Effector memory CD4-positive, alpha-beta T cell (primary cell): ENCODE results near the gene RNF130.

Source experiments
- DNase-seq, 3 donors: peaks; one replicate each; pipeline ENCODE4 v3.0.0-alpha.2; 2020
- H3K27ac ChIP-seq: 2 replicates; pipeline ENCODE4 v1.7.0; 2013; ENCODE audit warnings: mild to moderate bottlenecking, low read length, moderate library complexity; ENCODE audit not compliant: insufficient read depth, poor library complexity, severe bottlenecking
- H3K27me3 ChIP-seq: replicated peaks from 2 replicates; pipeline ENCODE4 v1.7.0; 2013; ENCODE audit warnings: mild to moderate bottlenecking, low read length; ENCODE audit not compliant: insufficient read depth, control insufficient read depth, poor library complexity, severe bottlenecking
- H3K36me3 ChIP-seq: 2 replicates; pipeline ENCODE4 v1.7.0; 2013; ENCODE audit warnings: mild to moderate bottlenecking, low read length, moderate library complexity; ENCODE audit not compliant: control insufficient read depth, insufficient read depth
- H3K4me1 ChIP-seq: 2 replicates; pipeline ENCODE4 v1.7.0; 2013; ENCODE audit warnings: low read length, mild to moderate bottlenecking; ENCODE audit not compliant: control insufficient read depth, insufficient read depth, poor library complexity, severe bottlenecking
- H3K4me3 ChIP-seq: 2 replicates; pipeline ENCODE4 v1.7.0; 2013; ENCODE audit warnings: low read length, low read depth, mild to moderate bottlenecking; ENCODE audit not compliant: insufficient read depth, poor library complexity, severe bottlenecking
- H3K9me3 ChIP-seq: 2 replicates; pipeline ENCODE4 v1.7.0; 2013; ENCODE audit warnings: mild to moderate bottlenecking, low read length, moderate library complexity; ENCODE audit not compliant: control insufficient read depth
- total RNA-seq, 3 donors: gene quantifications; one replicate each; lab custom pipeline; 2026; lab: John Stamatoyannopoulos, UW

The RNF130 gene
- 11.7 to 18.0 (median 18.0) reads per million in 3 donors for total RNA-seq

GRCh38 chr5:180071531-180072255, at the start of gene RNF130:
Gene RNF130 (minus strand): TSS chr5:180071759. CDS start chr5:180071702, 57 bp downstream.
- no peaks in the 10 kb centered on the region for H3K36me3 ChIP-seq
- H3K4me3 ChIP-seq = peak within 1 kb of the TSS; percentile 81
- peaks cover 18% of the 10 kb centered on the region for H3K4me1 ChIP-seq
- H3K27me3 ChIP-seq = no peaks in the 10 kb centered on the region
- DNase-seq = peak; percentile 67 to 76 (median 68)
- no peaks in the 10 kb centered on the region for H3K9me3 ChIP-seq
- peak within 1 kb of the TSS; percentile 68 for H3K27ac ChIP-seq

DNA sequence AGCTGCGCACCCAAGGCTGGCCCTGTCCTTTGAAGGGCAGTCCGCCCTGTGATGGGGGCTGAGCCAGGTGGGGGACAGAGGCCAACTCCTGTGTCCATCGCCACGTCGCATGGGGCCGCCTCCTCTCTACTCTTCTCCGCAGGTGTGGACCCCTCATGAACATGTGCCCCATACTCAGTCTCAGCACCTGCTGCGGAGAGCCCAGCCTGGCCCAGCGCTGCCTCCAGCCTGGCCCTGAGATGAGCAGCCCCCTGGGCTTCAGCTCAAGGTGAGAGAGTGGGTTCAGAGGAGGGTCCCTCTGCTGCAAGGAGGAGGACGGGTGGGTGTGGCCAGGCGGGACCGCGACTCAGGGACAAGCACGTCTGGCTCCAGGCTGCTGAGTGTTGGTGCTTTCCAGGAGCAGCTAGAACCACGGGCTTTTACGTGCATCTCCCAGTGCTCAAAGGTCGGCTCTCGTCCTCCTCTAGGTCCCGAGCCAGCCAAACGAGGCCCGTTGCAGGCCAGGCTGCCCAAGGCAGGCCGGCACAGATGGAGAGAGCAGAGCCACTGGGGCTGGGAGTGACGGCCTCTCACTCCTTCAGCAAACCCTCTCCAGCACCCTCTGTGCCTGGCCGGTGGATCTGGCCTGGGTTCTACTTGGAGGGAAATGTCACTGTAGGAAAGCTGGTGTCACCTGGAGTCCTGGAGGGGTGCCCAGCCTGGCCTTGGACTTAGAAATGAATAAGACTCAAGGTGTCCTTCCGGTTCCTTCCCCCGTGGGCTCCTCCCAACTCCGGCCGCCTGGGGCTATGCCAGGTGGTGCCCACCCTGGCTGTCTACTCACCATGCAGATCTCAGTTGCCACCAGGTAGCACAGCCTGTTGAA, 48.9 kb upstream of the RNF130 start:
- no peak for DNase-seq
- Histone ChIP-seq H3K27me3 (no peaks in the 10 kb centered on the region), H3K36me3 (no peaks in the 10 kb centered on the region), H3K4me1 (no peaks in the 10 kb centered on the region), H3K9me3 (no peaks in the 10 kb centered on the region), H3K27ac (no peak overlapping the region), H3K4me3 (no peak overlapping the region)

GRCh38 chr5:180119903-180120236, 48.3 kb upstream of the RNF130 start:
- H3K4me1 ChIP-seq = no peaks in the 10 kb centered on the region
- no peak for DNase-seq

GRCh38 chr5:180119031-180119902, 47.7 kb upstream of the RNF130 start:
- DNase-seq = no peak
- H3K9me3 ChIP-seq = no peaks in the 10 kb centered on the region
- no peaks in the 10 kb centered on the region for H3K4me1 ChIP-seq
- H3K27me3 ChIP-seq = no peaks in the 10 kb centered on the region
- no peaks in the 10 kb centered on the region for H3K36me3 ChIP-seq
- H3K27ac ChIP-seq = no peak overlapping the region
- no peak overlapping the region for H3K4me3 ChIP-seq

More at GRCh38 chr5:180119903-180120236, 48.3 kb upstream of the RNF130 start:
- Histone ChIP-seq H3K27ac (no peak overlapping the region), H3K36me3 (no peaks in the 10 kb centered on the region), H3K27me3 (no peaks in the 10 kb centered on the region), H3K9me3 (no peaks in the 10 kb centered on the region), H3K4me3 (no peak overlapping the region)

DNA sequence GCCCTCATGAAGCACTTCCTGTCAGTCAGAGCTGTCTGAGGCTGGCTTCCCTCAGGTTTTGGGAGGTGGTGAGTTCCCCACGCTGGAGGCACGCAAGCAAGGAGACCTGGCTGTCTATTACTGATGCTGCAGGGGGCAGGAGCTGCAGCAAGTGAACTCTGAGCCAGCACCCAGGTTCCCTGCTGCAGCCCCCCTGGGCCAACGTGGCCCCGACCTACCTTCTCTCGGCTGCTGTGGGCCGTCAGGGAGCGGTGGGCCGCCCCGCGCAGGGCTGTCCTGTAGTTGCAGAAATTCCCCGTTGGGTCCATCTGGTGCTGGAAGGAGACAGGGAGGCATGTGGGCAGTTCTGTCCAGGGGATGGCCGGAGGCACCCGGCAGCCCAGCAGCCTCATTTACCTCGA, 46.8 kb upstream of the RNF130 start:
- no peaks in the 10 kb centered on the region for H3K9me3 ChIP-seq
- no peak overlapping the region for H3K4me3 ChIP-seq
- DNase-seq = no peak
- no peak overlapping the region for H3K27ac ChIP-seq
- H3K27me3 ChIP-seq = no peaks in the 10 kb centered on the region
- no peaks in the 10 kb centered on the region for H3K36me3 ChIP-seq
- H3K4me1 ChIP-seq = no peaks in the 10 kb centered on the region

- no peaks in the 10 kb centered on the region for H3K36me3 ChIP-seq
- H3K27ac ChIP-seq = no peak overlapping the region
- no peak for DNase-seq
- H3K4me1 ChIP-seq = no peaks in the 10 kb centered on the region
- H3K9me3 ChIP-seq = no peaks in the 10 kb centered on the region
- no peak overlapping the region for H3K4me3 ChIP-seq
- H3K27me3 ChIP-seq = no peaks in the 10 kb centered on the region
Measured at GRCh38 chr5:180117000-180117725, 45.6 kb upstream of the RNF130 start.

DNA sequence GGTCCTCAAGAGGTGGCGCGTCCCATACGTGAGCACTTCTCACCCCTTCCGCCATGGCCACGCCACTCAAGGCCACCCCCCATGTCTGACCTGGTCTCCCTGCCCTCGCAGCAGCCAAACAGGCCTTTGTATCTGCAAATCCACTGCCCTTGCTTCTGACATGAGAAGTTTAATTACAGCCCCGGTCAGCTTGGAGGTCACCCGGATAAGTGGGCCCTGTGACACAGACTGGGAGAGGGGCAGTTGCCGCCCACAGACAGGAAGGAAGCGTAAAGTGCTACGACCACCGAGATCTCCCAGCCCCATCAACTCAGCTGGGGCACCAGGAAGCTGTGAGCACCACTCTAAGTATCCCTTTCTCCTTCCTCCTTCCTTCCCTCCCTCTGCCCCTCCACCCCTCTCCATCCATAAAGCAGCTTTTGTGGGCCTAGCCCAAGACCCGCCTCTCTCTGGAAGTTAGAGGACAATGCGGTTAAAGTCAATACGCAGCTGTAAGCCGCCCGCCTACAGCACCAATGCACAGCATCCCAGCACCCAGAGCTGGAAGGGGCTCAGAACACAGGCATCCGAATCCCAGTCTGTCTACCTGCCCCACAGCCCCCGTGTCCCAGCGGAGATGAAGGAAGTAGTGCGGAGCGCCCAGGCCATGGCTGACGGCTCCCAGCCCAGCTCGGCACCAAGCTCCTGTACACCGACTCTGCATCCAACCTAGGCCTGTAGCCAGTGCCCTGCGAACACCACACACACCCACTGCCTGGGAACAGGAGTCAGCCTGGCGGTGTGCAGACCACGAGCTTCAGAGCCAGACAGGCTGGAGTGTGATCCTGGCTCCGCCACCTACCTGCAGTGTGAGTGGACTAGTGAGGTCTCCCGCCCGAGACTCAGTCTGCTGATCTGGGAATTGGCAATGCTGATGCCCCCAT, 44.8 kb upstream of the RNF130 start:
- DNase-seq = no peak
- H3K36me3 ChIP-seq = no peaks in the 10 kb centered on the region
- no peaks in the 10 kb centered on the region for H3K27me3 ChIP-seq
- no peaks in the 10 kb centered on the region for H3K4me1 ChIP-seq
- no peaks in the 10 kb centered on the region for H3K9me3 ChIP-seq
- no peak overlapping the region for H3K27ac ChIP-seq
- H3K4me3 ChIP-seq = no peak overlapping the region

DNA sequence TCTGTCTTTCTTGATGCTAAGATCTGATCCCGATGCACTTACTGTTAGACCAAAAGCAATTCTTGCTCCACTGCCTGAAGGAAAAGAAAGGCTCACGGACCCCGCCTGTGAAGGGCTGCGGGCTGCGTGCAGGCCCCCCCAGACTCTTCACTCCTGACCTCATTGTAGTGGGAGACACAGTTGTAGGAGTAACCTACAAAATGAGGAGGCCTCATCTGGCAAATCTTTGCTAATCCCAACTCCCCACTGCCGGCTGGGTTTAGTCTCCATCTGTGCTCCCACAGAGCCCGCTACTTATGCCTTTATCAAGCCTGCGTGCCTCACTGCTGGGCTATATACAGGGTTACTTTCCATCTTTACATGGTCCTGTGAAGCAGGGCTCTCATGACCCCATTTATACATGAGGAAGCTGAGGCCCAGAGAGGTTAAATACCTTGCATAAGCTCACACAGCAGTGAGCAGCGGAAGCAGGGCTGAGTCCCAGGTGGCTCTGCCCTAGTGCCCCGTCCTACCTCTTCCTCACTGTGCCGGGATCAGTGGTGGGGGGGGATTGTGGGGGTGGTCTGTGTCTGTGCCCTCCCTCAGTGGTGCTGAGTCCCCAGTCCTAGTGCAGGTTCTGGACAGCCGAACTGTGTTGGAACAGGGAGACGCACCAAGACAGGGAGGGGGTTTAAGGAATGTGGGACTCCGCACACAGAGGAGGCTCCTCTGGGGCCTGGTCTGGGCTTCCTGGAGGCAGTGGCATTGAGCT, 43.9 kb upstream of the RNF130 start:
- Histone ChIP-seq H3K4me3 (no peak overlapping the region), H3K27me3 (no peaks in the 10 kb centered on the region), H3K4me1 (no peaks in the 10 kb centered on the region), H3K27ac (no peak overlapping the region), H3K36me3 (no peaks in the 10 kb centered on the region), H3K9me3 (no peaks in the 10 kb centered on the region)
- no peak for DNase-seq
